ENCODE measurements around the gene ZNF322.

The ZNF322 gene

GRCh38 chr6:26613689-26614683 is 45.6 kb downstream of the ZNF322 start:
- peak; percentile 58 for DNase-seq (ENCODE audit: low spot score)

GRCh38 chr6:26613201-26613600 is 46.3 kb downstream of the ZNF322 start:
- DNase-seq (ENCODE audit: low spot score): peak; percentile 46

GRCh38 chr6:26611599-26611998 is 47.9 kb downstream of the ZNF322 start:
- no peak for DNase-seq (ENCODE audit: low spot score)

- no peak for DNase-seq (ENCODE audit: low spot score)
Measured at GRCh38 chr6:26609463-26609862, 50.1 kb downstream of the ZNF322 start.

- DNase-seq (ENCODE audit: low spot score): peak; percentile 60
Measured at GRCh38 chr6:26607434-26608230, 51.9 kb downstream of the ZNF322 start.

GRCh38 chr6:26604797-26605196 is 54.7 kb downstream of the ZNF322 start:
- DNase-seq (ENCODE audit: low spot score): no peak

GRCh38 chr6:26604026-26604425 is 55.5 kb downstream of the ZNF322 start:
- DNase-seq (ENCODE audit: low spot score): no peak

GRCh38 chr6:26602262-26602661 is 57.3 kb downstream of the ZNF322 start:
- DNase-seq (ENCODE audit: low spot score): no peak

- no peak for DNase-seq (ENCODE audit: low spot score)
Measured at GRCh38 chr6:26600759-26601158, 58.8 kb downstream of the ZNF322 start.

GRCh38 chr6:26599591-26599990 is 60.0 kb downstream of the ZNF322 start:
- DNase-seq (ENCODE audit: low spot score): no peak

- no peak for DNase-seq (ENCODE audit: low spot score)
Measured at GRCh38 chr6:26599134-26599533, 60.4 kb downstream of the ZNF322 start.

- DNase-seq (ENCODE audit: low spot score): no peak
Measured at GRCh38 chr6:26598267-26598666, 61.3 kb downstream of the ZNF322 start.

GRCh38 chr6:26597821-26598220 is 61.7 kb downstream of the ZNF322 start:
- no peak for DNase-seq (ENCODE audit: low spot score)

- DNase-seq (ENCODE audit: low spot score): no peak
Measured at GRCh38 chr6:26597389-26597766, 62.2 kb downstream of the ZNF322 start.

GRCh38 chr6:26596579-26597388 is 62.8 kb downstream of the ZNF322 start, which contains the start of gene ABT1:
ABT1 (plus strand) TSS chr6:26596953; CDS start chr6:26596983, 30 bp downstream.
- peak; percentile 98 for DNase-seq (ENCODE audit: low spot score)

- DNase-seq (ENCODE audit: low spot score): peak; percentile 96
Measured at GRCh38 chr6:26595669-26596269, 63.8 kb downstream of the ZNF322 start.

- peak; percentile 66 for DNase-seq (ENCODE audit: low spot score)
Measured at GRCh38 chr6:26594730-26595632, 64.6 kb downstream of the ZNF322 start.

- no peak for DNase-seq (ENCODE audit: low spot score)
Measured at GRCh38 chr6:26594131-26594498, 65.4 kb downstream of the ZNF322 start.

GRCh38 chr6:26593278-26594130 is 66.0 kb downstream of the ZNF322 start:
- DNase-seq (ENCODE audit: low spot score): no peak

- no peak for DNase-seq (ENCODE audit: low spot score)
Measured at GRCh38 chr6:26592649-26593048, 66.9 kb downstream of the ZNF322 start.

All from ecto neural progenitor cell (in vitro differentiated cells).